Epithelial cell of esophagus (primary cell): Measurements from ENCODE around the gene GLB1L2.

ENCODE experiments used
- DNase-seq: peaks from one replicate; pipeline ENCODE4 v3.0.0; 2010; ENCODE audit warnings: low read depth
- H3K4me3 ChIP-seq: 2 replicates; pipeline ENCODE4 v1.5.1; 2011; ENCODE audit warnings: mild to moderate bottlenecking, low read length, control low read depth
- CTCF ChIP-seq: IDR thresholded peaks from 2 replicates; pipeline ENCODE4 v1.5.1; 2011; ENCODE audit warnings: low read depth, mild to moderate bottlenecking, low read length, control low read depth, inconsistent platforms; ENCODE audit not compliant: insufficient read depth; ENCODE audit errors: missing control alignments

The GLB1L2 gene

GRCh38 chr11:134374171-134374570, 42.4 kb downstream of the GLB1L2 start:
- no peak for TF ChIP-seq CTCF
- H3K4me3 ChIP-seq, result no peak overlapping the region
- no peak for DNase-seq

- no peak for TF ChIP-seq CTCF
- DNase-seq, result no peak
- no peak overlapping the region for H3K4me3 ChIP-seq
Observed at GRCh38 chr11:134374891-134375550, 43.2 kb downstream of the GLB1L2 start.

GRCh38 chr11:134376150-134376921, 44.5 kb downstream of the GLB1L2 start:
- TF ChIP-seq CTCF, result no peak
- DNase-seq, result no peak
- no peak overlapping the region for H3K4me3 ChIP-seq

- H3K4me3 ChIP-seq, result no peak overlapping the region
- DNase-seq, result no peak
- no peak for TF ChIP-seq CTCF
Observed at GRCh38 chr11:134377876-134378275, 46.1 kb downstream of the GLB1L2 start.

GRCh38 chr11:134379241-134379640, 47.5 kb downstream of the GLB1L2 start:
- TF ChIP-seq CTCF, result no peak
- no peak overlapping the region for H3K4me3 ChIP-seq
- DNase-seq, result no peak

GRCh38 chr11:134380229-134380628, 48.4 kb downstream of the GLB1L2 start:
- no peak for DNase-seq
- no peak overlapping the region for H3K4me3 ChIP-seq
- TF ChIP-seq CTCF, result no peak
